Activated T-cell treated with anti-CD3 and anti-CD28 coated beads, Interleukin-2, amount 50 U/mL, for 48 hours (primary cell): ENCODE measurements around the gene TRAPPC6A.
A peak's percentile ranks its signal among the peaks of the same experiment; 100 is the strongest.

Experiments
- DNase-seq, 2 experiments: peaks; one replicate each; pipeline ENCODE4 v3.0.0-alpha.2; 2020

Gene TRAPPC6A

GRCh38 chr19:45177817-45178261 is at the start of gene TRAPPC6A:
TRAPPC6A (minus strand) TSS chr19:45178237; CDS start chr19:45178218, 19 bp downstream.
- DNase-seq: no peak

- DNase-seq: no peak
Measured at GRCh38 chr19:45224645-45225044, 46.6 kb upstream of the TRAPPC6A start.

- DNase-seq: no peak
Measured at GRCh38 chr19:45223879-45224278, 45.8 kb upstream of the TRAPPC6A start.

GRCh38 chr19:45222724-45223123 is 44.7 kb upstream of the TRAPPC6A start:
- no peak for DNase-seq

GRCh38 chr19:45218911-45219743 is 41.1 kb upstream of the TRAPPC6A start:
- DNase-seq: no peak

GRCh38 chr19:45218426-45218825 is 40.4 kb upstream of the TRAPPC6A start:
- no peak for DNase-seq

- DNase-seq: no peak
Measured at GRCh38 chr19:45217957-45218334, 39.9 kb upstream of the TRAPPC6A start.

- no peak for DNase-seq
Measured at GRCh38 chr19:45217193-45217956, 39.3 kb upstream of the TRAPPC6A start.

GRCh38 chr19:45216667-45217066 is 38.6 kb upstream of the TRAPPC6A start:
- DNase-seq: no peak

GRCh38 chr19:45215391-45216191 is 37.6 kb upstream of the TRAPPC6A start:
- no peak for DNase-seq

- no peak for DNase-seq
Measured at GRCh38 chr19:45213031-45213430, 35.0 kb upstream of the TRAPPC6A start.

GRCh38 chr19:45211751-45212381 is 33.8 kb upstream of the TRAPPC6A start:
- DNase-seq: no peak

GRCh38 chr19:45206328-45206727 is 28.3 kb upstream of the TRAPPC6A start:
- no peak for DNase-seq

- no peak for DNase-seq
Measured at GRCh38 chr19:45205810-45206209, 27.8 kb upstream of the TRAPPC6A start.

GRCh38 chr19:45202637-45203036 is 24.6 kb upstream of the TRAPPC6A start:
- no peak for DNase-seq

GRCh38 chr19:45200568-45200967 is 22.5 kb upstream of the TRAPPC6A start:
- DNase-seq: no peak

GRCh38 chr19:45195764-45196163 is 17.7 kb upstream of the TRAPPC6A start:
- no peak for DNase-seq

GRCh38 chr19:45191375-45191774 is 13.3 kb upstream of the TRAPPC6A start:
- DNase-seq: no peak

GRCh38 chr19:45189971-45190370 is 11.9 kb upstream of the TRAPPC6A start:
- DNase-seq: no peak

- DNase-seq: peak in 1 of 2 experiments; percentile 41
Measured at GRCh38 chr19:45187421-45188100, 9.5 kb upstream of the TRAPPC6A start.

- no peak for DNase-seq
Measured at GRCh38 chr19:45186509-45187334, 8.7 kb upstream of the TRAPPC6A start.
